IPS DF 4.7 (cell line): ENCODE measurements around the gene CREBL2.

ENCODE experiments used
- DNase-seq: peaks from one replicate; pipeline ENCODE4 v3.0.0-alpha.2; 2013; ENCODE audit warnings: low spot score; ENCODE audit errors: extremely low read depth

CREBL2 gene

GRCh38 chr12:12671850-12672660 lies 60.4 kb downstream of the CREBL2 start:
- no peak for DNase-seq

GRCh38 chr12:12673296-12673695 lies 61.6 kb downstream of the CREBL2 start:
- DNase-seq = no peak

DNA sequence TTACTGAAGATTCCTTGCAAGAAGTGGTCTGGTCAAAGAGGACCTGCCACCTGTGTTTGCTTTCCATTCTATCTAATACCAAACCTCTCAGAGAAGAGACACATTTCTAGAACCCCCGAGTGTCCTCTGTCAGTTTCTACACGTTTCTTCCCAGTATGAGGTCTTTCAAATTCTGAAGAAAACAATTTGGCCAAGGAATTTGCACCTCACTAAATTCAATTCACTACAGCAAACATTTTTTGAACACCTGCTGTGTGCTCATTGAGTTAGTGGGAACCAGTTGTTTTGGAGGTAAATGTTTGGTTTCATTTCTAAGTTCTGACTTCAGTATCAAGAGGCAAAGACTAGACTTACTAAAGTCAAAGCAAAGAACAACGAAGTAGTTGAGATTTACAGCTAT lies 64.9 kb downstream of the CREBL2 start:
- no peak for DNase-seq

DNA sequence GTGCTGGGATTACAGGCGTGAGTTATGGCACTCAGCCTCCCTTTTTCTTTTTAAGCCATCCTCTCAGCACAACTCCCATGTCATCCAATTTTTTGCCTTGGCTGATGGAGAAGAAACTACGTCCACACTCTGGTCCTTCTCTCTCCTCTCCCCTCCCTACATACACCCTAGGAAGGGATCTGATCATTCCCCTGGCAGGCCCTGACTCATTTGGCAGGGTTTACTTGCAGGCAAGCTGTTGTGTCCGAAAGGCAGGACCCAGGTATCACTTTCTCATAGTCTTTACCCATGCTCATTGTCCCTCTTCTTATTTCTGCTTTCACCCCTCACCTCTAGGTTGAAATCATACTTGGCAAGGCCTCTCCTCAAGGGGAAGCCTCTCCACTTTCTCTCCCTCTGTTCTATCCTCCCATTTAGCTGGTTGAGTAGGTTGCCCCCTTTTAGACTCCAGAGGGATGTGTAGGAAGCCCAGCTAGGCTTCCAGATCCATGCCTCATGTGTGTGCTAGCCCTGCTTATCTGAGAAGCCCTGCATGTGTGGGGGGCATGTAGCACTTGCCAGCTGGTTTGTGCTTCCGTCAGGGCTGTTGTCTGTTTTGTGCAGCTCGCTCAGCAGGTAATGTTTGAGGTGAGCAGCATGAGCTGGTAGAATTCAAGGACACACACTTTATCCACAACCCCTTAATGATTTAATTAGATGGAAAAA lies 69.5 kb downstream of the CREBL2 start:
- no peak for DNase-seq

GRCh38 chr12:12682284-12682683 lies 70.6 kb downstream of the CREBL2 start:
- DNase-seq = no peak

- DNase-seq = no peak
Measured at GRCh38 chr12:12683136-12683697, 71.5 kb downstream of the CREBL2 start.

- no peak for DNase-seq
Measured at GRCh38 chr12:12683725-12684124, 72.0 kb downstream of the CREBL2 start.

DNA sequence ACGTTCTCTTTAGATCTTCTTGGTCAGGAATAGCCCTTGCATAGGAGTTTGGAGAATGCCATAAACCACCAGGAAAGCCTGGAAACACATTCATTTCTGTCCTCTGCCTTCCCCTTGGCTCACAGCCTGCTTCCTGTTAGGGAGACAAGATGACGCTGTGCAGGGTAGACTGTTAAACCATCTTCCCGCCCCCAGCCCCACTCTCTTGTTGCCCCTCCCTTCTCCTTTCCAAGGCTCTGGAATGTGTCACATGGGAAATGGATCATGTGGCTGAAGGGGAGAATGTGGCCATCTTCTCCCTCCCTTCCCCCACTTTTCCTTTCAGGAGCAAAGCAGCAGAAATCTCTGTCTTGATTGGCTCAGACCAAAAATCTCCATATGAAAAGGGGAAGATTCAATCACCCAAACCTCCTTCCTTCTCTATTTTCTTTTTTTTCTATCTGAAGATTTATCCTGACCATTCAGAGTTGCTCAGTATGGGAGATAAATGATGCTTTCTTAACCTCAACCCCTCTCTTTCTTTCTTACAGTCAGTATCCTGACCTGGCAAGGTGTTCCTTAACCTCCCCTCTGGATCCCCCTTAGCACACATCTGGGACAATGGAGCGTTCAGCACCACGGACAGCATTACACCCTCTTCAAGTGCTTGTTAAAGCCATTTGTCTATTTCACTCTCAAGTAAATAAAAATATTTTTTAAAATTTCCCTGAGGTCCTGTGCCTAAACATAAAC lies 72.9 kb downstream of the CREBL2 start:
- DNase-seq = peak; percentile 99

DNA sequence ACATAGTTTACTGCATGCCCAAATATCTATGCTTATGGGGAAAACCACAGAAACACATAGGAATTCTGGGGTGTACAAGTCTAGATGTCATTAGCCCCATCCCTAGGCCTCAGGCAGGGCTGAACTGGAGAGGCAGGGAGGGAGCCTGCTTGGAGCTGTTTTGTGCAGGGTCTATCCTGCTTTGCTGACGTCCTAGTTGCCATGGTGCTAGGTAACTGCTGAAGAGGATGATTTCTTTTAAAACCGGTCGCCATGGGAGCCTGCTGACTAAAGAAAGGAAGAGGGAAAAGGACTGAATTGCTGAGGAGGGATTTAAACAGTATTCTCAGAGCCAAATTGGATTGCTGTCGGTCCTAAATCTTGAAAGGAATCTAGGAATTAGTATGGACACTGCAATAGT lies 73.6 kb downstream of the CREBL2 start:
- DNase-seq = no peak

DNA sequence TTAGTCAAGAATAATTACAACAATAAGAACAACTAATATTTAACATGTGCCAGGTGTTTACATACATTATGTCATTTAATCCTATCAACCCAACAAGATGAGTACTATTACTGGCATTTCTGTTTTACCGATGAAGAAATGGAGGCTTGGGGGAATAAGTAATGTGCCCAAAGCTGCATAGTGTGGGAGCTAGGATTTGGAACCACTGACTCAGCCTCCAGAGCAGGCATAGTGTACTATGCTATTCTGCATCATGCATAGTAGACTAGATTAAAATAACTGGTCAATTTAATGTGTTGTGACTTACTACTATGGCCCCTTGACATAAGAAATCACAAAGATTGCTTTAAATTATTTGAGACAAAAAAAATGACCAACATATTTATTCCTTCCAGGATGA lies 74.8 kb downstream of the CREBL2 start:
- no peak for DNase-seq

DNA sequence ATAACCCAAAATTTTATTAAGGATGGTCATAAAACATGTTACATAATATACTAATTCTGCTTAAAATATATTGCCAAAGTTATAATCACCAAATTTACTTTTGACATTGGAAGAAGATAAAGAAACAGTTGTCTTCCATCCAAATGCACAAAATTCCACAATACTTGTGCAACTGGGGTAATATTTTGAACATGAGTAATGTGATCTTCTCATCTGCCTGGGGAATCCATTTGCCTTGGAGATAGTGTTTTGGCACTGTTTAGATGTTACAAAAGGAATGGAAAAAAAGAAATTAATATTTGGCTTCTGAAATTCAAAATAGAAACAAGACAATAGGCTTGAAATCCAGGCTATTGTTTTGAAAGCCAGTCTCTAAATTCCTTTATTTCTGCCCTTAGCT lies 75.2 kb downstream of the CREBL2 start:
- no peak for DNase-seq

DNA sequence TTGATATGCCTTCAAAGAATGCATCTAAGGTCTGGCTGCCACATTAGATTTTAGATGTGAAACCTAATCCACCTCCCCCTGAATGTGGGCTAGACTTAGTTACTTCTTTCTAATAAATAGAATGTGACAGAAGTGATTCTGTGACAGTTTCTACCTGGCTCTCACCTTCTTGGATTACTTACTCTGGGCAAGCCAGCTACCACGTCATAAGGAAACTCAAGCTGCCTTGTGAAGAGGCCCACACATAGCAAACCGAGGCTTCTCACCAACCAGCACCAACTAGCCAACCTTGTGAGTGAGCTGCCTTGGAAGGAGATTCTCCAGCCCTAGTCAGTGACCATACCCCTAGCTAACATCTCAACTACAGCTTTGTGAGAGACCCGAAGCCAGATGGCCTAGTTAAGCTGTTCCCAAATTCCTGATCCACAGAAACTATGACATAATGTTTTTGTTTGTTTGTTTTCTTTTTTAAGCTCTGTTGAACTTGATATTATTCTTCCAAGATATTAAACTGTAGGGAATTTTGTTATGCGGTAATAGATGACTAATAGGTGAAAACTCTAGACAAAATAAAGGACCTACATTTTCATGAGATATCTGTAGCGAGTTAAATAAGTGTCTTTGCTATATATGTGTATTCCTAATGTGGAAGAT lies 78.1 kb downstream of the CREBL2 start:
- DNase-seq = no peak

- no peak for DNase-seq
Measured at GRCh38 chr12:12691549-12691948, 79.9 kb downstream of the CREBL2 start.

GRCh38 chr12:12693111-12693671 lies 81.5 kb downstream of the CREBL2 start:
- DNase-seq = no peak
